ENCODE data around the gene STK38.
"Not testable (repeated sequence)": the region's sequence is repeated elsewhere in the genome, so short reads cannot be mapped to it uniquely, and the experiment has no call there.

Gene STK38

GRCh38 chr6:36546920-36547645 is at the start of gene STK38:
TSS of gene STK38 (minus strand) at chr6:36547479. CDS start at chr6:36540202, 7,277 bp downstream.
- peak; percentile 86 for DNase-seq

GRCh38 chr6:36596356-36596755 is 49.1 kb upstream of the STK38 start:
- no peak for DNase-seq

- peak; percentile 64 for DNase-seq
These were observed 47.8 kb upstream of the STK38 start for GRCh38 chr6:36594816-36595643.

- peak; percentile 99 for DNase-seq
These were observed 46.9 kb upstream of the STK38 start, which contains the start of gene SRSF3 for GRCh38 chr6:36594029-36594815. TSS of gene SRSF3 (plus strand) at chr6:36594362. CDS start at chr6:36596763, 2,401 bp downstream.

- DNase-seq = no peak
These were observed 46.3 kb upstream of the STK38 start for GRCh38 chr6:36593569-36594028.

- no peak for DNase-seq
These were observed 45.0 kb upstream of the STK38 start for GRCh38 chr6:36592221-36592655.

GRCh38 chr6:36590237-36590636 is 43.0 kb upstream of the STK38 start:
- DNase-seq = peak; percentile 86

- not testable (repeated sequence) for DNase-seq
These were observed 41.7 kb upstream of the STK38 start for GRCh38 chr6:36589025-36589400.

GRCh38 chr6:36586606-36587005 is 39.3 kb upstream of the STK38 start:
- no peak for DNase-seq

GRCh38 chr6:36581716-36582115 is 34.4 kb upstream of the STK38 start:
- no peak for DNase-seq

- DNase-seq = no peak
These were observed 32.9 kb upstream of the STK38 start for GRCh38 chr6:36580184-36580526.

- no peak for DNase-seq
These were observed 31.2 kb upstream of the STK38 start for GRCh38 chr6:36578431-36578830.

GRCh38 chr6:36578030-36578429 is 30.8 kb upstream of the STK38 start:
- no peak for DNase-seq

- DNase-seq = peak; percentile 82
These were observed 30.0 kb upstream of the STK38 start for GRCh38 chr6:36577301-36577700.

GRCh38 chr6:36576578-36576977 is 29.3 kb upstream of the STK38 start:
- DNase-seq = no peak

GRCh38 chr6:36574679-36575078 is 27.4 kb upstream of the STK38 start:
- no peak for DNase-seq

- DNase-seq = peak; percentile 68
These were observed 25.4 kb upstream of the STK38 start for GRCh38 chr6:36572353-36573311.

- DNase-seq = no peak
These were observed 24.1 kb upstream of the STK38 start for GRCh38 chr6:36571122-36572043.

GRCh38 chr6:36570264-36570663 is 23.0 kb upstream of the STK38 start:
- DNase-seq = no peak

- no peak for DNase-seq
These were observed 19.2 kb upstream of the STK38 start for GRCh38 chr6:36566418-36566905.

- DNase-seq = no peak
These were observed 16.6 kb upstream of the STK38 start for GRCh38 chr6:36563928-36564284.
